ENCODE data around the gene SLC12A8.
A peak's percentile ranks its signal among the peaks of the same experiment; 100 is the strongest.

SLC12A8 gene

DNA sequence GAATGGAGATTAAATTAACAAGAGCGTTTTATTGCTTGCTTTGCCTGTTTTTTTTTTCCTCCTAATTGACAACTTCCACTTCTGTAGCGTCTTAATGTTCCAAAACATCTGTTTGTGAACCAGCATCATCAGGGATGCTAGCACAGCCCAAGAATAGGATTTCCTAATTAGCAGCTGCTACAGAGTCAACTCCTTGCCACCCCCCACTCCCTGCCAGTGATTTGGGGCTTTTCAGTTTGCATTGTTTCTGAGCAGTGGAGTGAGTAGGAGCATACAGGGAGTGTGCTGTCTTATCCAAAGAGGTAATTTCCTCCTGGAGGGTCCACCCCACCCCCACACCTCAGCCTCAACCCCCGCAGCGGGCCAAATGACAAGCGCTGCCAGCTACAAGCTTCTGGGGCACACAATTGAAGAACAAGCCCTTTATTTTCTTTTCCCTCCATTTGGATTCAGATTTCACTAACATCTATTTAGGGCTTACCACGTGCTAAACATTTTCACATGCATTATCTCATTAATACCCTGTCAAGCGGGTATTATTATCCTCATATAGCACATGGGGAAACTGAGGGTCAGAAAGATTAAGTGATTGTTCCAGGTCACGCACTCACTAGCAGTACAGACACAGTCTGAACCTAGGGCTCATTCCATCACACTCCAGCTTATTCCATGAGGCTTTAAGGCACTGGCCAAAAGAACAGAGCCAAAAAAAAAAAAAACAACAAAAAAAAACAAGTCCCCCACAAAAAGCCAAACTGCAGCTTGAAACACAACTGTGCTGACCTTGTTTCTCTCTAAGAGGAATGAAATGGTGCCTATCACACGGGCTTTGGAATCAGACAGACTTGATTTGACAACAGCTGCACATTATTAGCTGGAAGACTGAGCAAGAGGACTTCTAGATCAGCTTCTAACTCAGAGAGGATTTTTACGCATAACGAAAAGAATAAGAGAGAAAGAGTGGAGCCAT lies 173.1 kb downstream of the SLC12A8 start:
- Histone ChIP-seq H3K4me3 (ENCODE audit: insufficient read depth in 1 of 2, low read depth in 1 of 2, low read length in 2 of 2) (peak overlapping the region in 1 of 2 experiments; percentile 58), H3K4me1 (ENCODE audit: control insufficient read depth, insufficient read depth, low read depth, low read length) (peaks cover 25% of the 10 kb centered on the region), H3K27ac (ENCODE audit: low read length, poor library complexity, severe bottlenecking) (no peak overlapping the region), H2AFZ (ENCODE audit: low read depth, low read length) (no peak overlapping the region), H2BK5ac (ENCODE audit: low read depth, low read length, poor library complexity, severe bottlenecking) (no peak overlapping the region), H2AK5ac (ENCODE audit: low read length, severe bottlenecking) (no peak overlapping the region), H3K9ac (ENCODE audit: low read length) (peak overlapping the region; percentile 68), H4K8ac (ENCODE audit: low read length) (no peak overlapping the region), H2BK120ac (ENCODE audit: low read depth, low read length) (no peak overlapping the region), H3K9me3 (ENCODE audit: control insufficient read depth, low read length) (peaks cover 12% of the 10 kb centered on the region), H3K36me3 (ENCODE audit: control insufficient read depth in 1 of 2, insufficient read depth in 2 of 2, low read depth in 1 of 2, low read length in 2 of 2) (peaks cover 3 to 5% of the 10 kb centered on the region in 2 experiments), H3K79me1 (replicated peaks; ENCODE audit: low read length, poor library complexity, severe bottlenecking) (peaks cover 19% of the 10 kb centered on the region), H2BK15ac (ENCODE audit: low read depth, poor library complexity, severe bottlenecking) (no peak overlapping the region), H3K23ac (ENCODE audit: low read length in 2 of 2) (no peak overlapping the region), H3K4me2 (ENCODE audit: low read length, poor library complexity, severe bottlenecking) (no peak overlapping the region), H3K14ac (ENCODE audit: low read length in 2 of 2) (no peak overlapping the region), H2BK12ac (ENCODE audit: low read length in 2 of 2) (no peak overlapping the region), H3K27me3 (ENCODE audit: control insufficient read depth in 1 of 2, insufficient read depth in 1 of 2, low read length in 2 of 2) (no peaks in the 10 kb centered on the region), H4K91ac (ENCODE audit: low read length) (no peak overlapping the region), H3K18ac (ENCODE audit: low read depth in 1 of 2, low read length in 2 of 2) (peak overlapping the region in 1 of 2 experiments; percentile 14), H3K4ac (ENCODE audit: low read depth in 1 of 2, low read length in 2 of 2) (peak overlapping the region in 1 of 2 experiments; percentile 22)
- 73% methylated on average over 11 of the region's 11 CpGs for WGBS
- peak; percentile 0 for DNase-seq

DNA sequence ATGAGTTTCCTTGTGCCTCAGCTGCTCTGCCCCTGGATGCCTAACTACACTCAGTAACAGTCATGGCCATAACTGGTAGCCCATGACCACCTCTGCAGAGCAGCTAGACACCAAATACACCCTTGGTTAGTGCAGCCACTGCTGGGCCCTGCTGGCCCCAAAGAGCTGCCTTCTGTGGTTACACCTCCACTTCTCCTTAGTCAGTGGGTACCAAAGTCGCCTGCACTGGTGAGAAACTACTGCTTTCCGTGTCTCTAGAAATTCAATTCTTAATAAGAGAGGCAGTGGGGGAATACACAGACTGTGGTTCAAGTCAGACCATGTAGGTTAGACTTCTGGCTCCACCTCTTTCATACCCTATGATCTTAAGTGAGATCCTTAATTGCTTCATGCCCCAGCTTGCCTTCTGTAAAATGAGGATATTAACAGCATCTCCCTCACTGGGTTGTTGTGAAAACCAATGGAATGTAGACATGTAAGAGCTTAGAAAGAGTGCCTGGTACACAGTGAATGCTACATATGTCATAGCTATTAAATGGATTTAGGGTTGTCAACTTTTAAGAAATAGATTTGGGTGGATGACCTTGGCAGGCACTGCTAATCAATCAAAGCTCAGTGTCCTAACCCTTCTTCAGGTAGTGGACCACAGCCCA lies 174.9 kb downstream of the SLC12A8 start:
- 100% methylated on average over 2 of the region's 2 CpGs for WGBS
- Histone ChIP-seq H3K4ac (ENCODE audit: low read depth in 1 of 2, low read length in 2 of 2) (no peak overlapping the region), H3K4me2 (ENCODE audit: low read length, poor library complexity, severe bottlenecking) (no peak overlapping the region), H2AFZ (ENCODE audit: low read depth, low read length) (no peak overlapping the region), H3K79me1 (replicated peaks; ENCODE audit: low read length, poor library complexity, severe bottlenecking) (peaks cover 21% of the 10 kb centered on the region), H3K36me3 (ENCODE audit: control insufficient read depth in 1 of 2, insufficient read depth in 2 of 2, low read depth in 1 of 2, low read length in 2 of 2) (peaks cover 3 to 8% of the 10 kb centered on the region in 2 experiments), H2BK15ac (ENCODE audit: low read depth, poor library complexity, severe bottlenecking) (no peak overlapping the region), H2BK120ac (ENCODE audit: low read depth, low read length) (no peak overlapping the region), H3K4me1 (ENCODE audit: control insufficient read depth, insufficient read depth, low read depth, low read length) (peaks cover 18% of the 10 kb centered on the region), H3K27ac (ENCODE audit: low read length, poor library complexity, severe bottlenecking) (no peak overlapping the region), H3K18ac (ENCODE audit: low read depth in 1 of 2, low read length in 2 of 2) (peak overlapping the region; percentile 52 to 70), H3K4me3 (ENCODE audit: insufficient read depth in 1 of 2, low read depth in 1 of 2, low read length in 2 of 2) (no peak overlapping the region), H3K9ac (ENCODE audit: low read length) (no peak overlapping the region), H3K14ac (ENCODE audit: low read length in 2 of 2) (no peak overlapping the region), H4K8ac (ENCODE audit: low read length) (peak overlapping the region; percentile 16), H3K9me3 (ENCODE audit: control insufficient read depth, low read length) (peaks cover 12% of the 10 kb centered on the region), H2BK12ac (ENCODE audit: low read length in 2 of 2) (peak overlapping the region; percentile 15 to 57), H2AK5ac (ENCODE audit: low read length, severe bottlenecking) (no peak overlapping the region), H4K91ac (ENCODE audit: low read length) (no peak overlapping the region), H2BK5ac (ENCODE audit: low read depth, low read length, poor library complexity, severe bottlenecking) (no peak overlapping the region), H3K23ac (ENCODE audit: low read length in 2 of 2) (no peak overlapping the region), H3K27me3 (ENCODE audit: control insufficient read depth in 1 of 2, insufficient read depth in 1 of 2, low read length in 2 of 2) (no peaks in the 10 kb centered on the region)
- DNase-seq = peak; percentile 40

DNA sequence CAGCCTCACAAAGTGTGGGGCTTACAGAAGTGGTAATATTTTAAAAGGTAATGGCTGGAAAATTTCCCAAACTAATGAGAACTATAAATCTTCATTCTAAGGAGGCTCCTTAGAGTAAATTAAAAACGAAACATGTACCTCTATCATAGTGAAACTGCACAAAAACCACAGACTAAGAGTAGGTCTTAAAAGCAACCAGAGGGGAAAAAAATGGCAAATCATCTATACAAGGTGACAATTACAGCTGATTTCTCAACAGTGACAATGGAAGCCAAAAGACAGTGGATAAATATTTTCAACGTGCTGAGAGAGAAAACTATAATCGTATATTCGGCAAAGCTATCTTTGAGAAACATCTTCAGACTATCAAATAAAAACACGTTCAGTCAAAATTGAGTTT lies 177.3 kb downstream of the SLC12A8 start:
- DNase-seq = peak; percentile 6
- no peak overlapping the region for H2AK5ac ChIP-seq (ENCODE audit: low read length, severe bottlenecking)
- no peak overlapping the region for H3K4ac ChIP-seq (ENCODE audit: low read depth in 1 of 2, low read length in 2 of 2)
- no peak overlapping the region for H3K4me3 ChIP-seq (ENCODE audit: insufficient read depth in 1 of 2, low read depth in 1 of 2, low read length in 2 of 2)
- no peak overlapping the region for H4K91ac ChIP-seq (ENCODE audit: low read length)
- H3K27me3 ChIP-seq (ENCODE audit: control insufficient read depth in 1 of 2, insufficient read depth in 1 of 2, low read length in 2 of 2) = no peaks in the 10 kb centered on the region
- H3K9me3 ChIP-seq (ENCODE audit: control insufficient read depth, low read length) = peaks cover 12% of the 10 kb centered on the region
- H3K23ac ChIP-seq (ENCODE audit: low read length in 2 of 2) = no peak overlapping the region
- WGBS = 97% methylated on average over 4 of the region's 5 CpGs
- no peak overlapping the region for H2BK120ac ChIP-seq (ENCODE audit: low read depth, low read length)
- no peak overlapping the region for H3K4me2 ChIP-seq (ENCODE audit: low read length, poor library complexity, severe bottlenecking)
- no peak overlapping the region for H3K18ac ChIP-seq (ENCODE audit: low read depth in 1 of 2, low read length in 2 of 2)
- H3K14ac ChIP-seq (ENCODE audit: low read length in 2 of 2) = no peak overlapping the region
- no peak overlapping the region for H2BK5ac ChIP-seq (ENCODE audit: low read depth, low read length, poor library complexity, severe bottlenecking)
- H3K4me1 ChIP-seq (ENCODE audit: control insufficient read depth, insufficient read depth, low read depth, low read length) = peaks cover 23% of the 10 kb centered on the region
- H3K36me3 ChIP-seq (ENCODE audit: control insufficient read depth in 1 of 2, insufficient read depth in 2 of 2, low read depth in 1 of 2, low read length in 2 of 2) = peaks cover 6 to 8% of the 10 kb centered on the region in 2 experiments
- H4K8ac ChIP-seq (ENCODE audit: low read length) = no peak overlapping the region
- no peak overlapping the region for H2AFZ ChIP-seq (ENCODE audit: low read depth, low read length)
- H3K9ac ChIP-seq (ENCODE audit: low read length) = no peak overlapping the region
- H3K27ac ChIP-seq (ENCODE audit: low read length, poor library complexity, severe bottlenecking) = no peak overlapping the region
- H2BK12ac ChIP-seq (ENCODE audit: low read length in 2 of 2) = no peak overlapping the region
- peaks cover 19% of the 10 kb centered on the region for H3K79me1 ChIP-seq (replicated peaks; ENCODE audit: low read length, poor library complexity, severe bottlenecking)
- H2BK15ac ChIP-seq (ENCODE audit: low read depth, poor library complexity, severe bottlenecking) = no peak overlapping the region

DNA sequence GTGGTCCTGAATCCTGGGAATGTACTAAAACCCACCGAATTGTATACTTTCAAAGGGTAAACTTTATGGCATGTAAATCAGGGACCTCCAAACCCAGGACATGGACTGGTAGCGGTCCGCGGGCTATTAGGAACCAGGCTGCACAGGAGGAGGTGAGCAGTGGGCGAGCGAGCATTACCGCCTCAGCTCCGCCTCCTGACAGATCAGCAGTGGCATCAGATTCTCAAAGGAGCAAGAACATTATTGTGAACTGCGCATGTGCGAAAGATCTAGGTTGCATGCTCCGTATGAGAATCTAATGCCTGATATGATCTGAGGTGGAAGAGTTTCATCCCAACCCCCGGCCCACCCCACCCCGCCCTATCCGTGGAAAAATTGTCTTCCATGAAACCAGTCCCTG lies 178.9 kb downstream of the SLC12A8 start:
- Histone ChIP-seq H3K36me3 (ENCODE audit: control insufficient read depth in 1 of 2, insufficient read depth in 2 of 2, low read depth in 1 of 2, low read length in 2 of 2) (peaks cover 12 to 21% of the 10 kb centered on the region in 2 experiments), H3K23ac (ENCODE audit: low read length in 2 of 2) (no peak overlapping the region), H3K27ac (ENCODE audit: low read length, poor library complexity, severe bottlenecking) (no peak overlapping the region), H4K8ac (ENCODE audit: low read length) (peak overlapping the region; percentile 49), H3K27me3 (ENCODE audit: control insufficient read depth in 1 of 2, insufficient read depth in 1 of 2, low read length in 2 of 2) (no peaks in the 10 kb centered on the region), H3K9me3 (ENCODE audit: control insufficient read depth, low read length) (peaks cover 12% of the 10 kb centered on the region), H2BK5ac (ENCODE audit: low read depth, low read length, poor library complexity, severe bottlenecking) (no peak overlapping the region), H3K4me3 (ENCODE audit: insufficient read depth in 1 of 2, low read depth in 1 of 2, low read length in 2 of 2) (no peak overlapping the region), H3K14ac (ENCODE audit: low read length in 2 of 2) (no peak overlapping the region), H2AFZ (ENCODE audit: low read depth, low read length) (no peak overlapping the region), H2AK5ac (ENCODE audit: low read length, severe bottlenecking) (no peak overlapping the region), H3K79me1 (replicated peaks; ENCODE audit: low read length, poor library complexity, severe bottlenecking) (peaks cover 27% of the 10 kb centered on the region), H3K4ac (ENCODE audit: low read depth in 1 of 2, low read length in 2 of 2) (no peak overlapping the region), H4K91ac (ENCODE audit: low read length) (no peak overlapping the region), H3K18ac (ENCODE audit: low read depth in 1 of 2, low read length in 2 of 2) (no peak overlapping the region), H3K4me2 (ENCODE audit: low read length, poor library complexity, severe bottlenecking) (no peak overlapping the region), H3K9ac (ENCODE audit: low read length) (no peak overlapping the region), H2BK15ac (ENCODE audit: low read depth, poor library complexity, severe bottlenecking) (no peak overlapping the region), H2BK120ac (ENCODE audit: low read depth, low read length) (no peak overlapping the region), H2BK12ac (ENCODE audit: low read length in 2 of 2) (peak overlapping the region in 1 of 2 experiments; percentile 61), H3K4me1 (ENCODE audit: control insufficient read depth, insufficient read depth, low read depth, low read length) (peaks cover 20% of the 10 kb centered on the region)
- WGBS = 98% methylated on average over 14 of the region's 14 CpGs
- peak; percentile 0 for DNase-seq

All from mesenchymal stem cell (in vitro differentiated cells and primary cell).